ENCODE data around the gene CPEB3.

- no peak for TF ChIP-seq CTCF (IDR thresholded peaks at IDR 0.05; ENCODE audit: low read length)
- no peak for TF ChIP-seq EZH2 (IDR thresholded peaks at IDR 0.05; ENCODE audit: borderline replicate concordance, low read length)
Measured at GRCh38 chr10:92042541-92042940, 248.3 kb downstream of the CPEB3 start.
